B cell (primary cell): ENCODE results near the gene TSPY4. TPM values are rescaled to one million over a fixed set of nuclear protein-coding genes. Genes with fewer than 3 reads are reported as not detected.

Experiments
- polyA plus RNA-seq: library from polyadenylated mRNA; depleted of rRNA; stranded (reverse); fragments of >200 nt; gene quantifications from 2 replicates; pipeline ENCODE4 v1.2.3, GENCODE V29; 2012
- small RNA-seq: library from RNA; depleted of rRNA; stranded (forward); fragments of <200 nt; gene quantifications from one replicate; pipeline ENCODE3, GENCODE V24; 2012; ENCODE audit warnings: low replicate concordance, low read depth; ENCODE audit not compliant: insufficient read length
- total RNA-seq, 2 donors: library from RNA; stranded (reverse); fragments of 120-200 nt in 1 of 2; gene quantifications; 1 replicate in 1 of 2; 2 replicates in 1 of 2; pipeline versions ENCODE4 v1.2.3 to v1.2.4, GENCODE V29; 2013 to 2022

TSPY4 gene
- total and polyA plus RNA-seq, 2 donors (not counting 1 experiment from before 2014, with no cell fraction given): not detected

Small RNAs within 50 kb of the gene (small RNA-seq; reads per million reads assigned to genes)
- not detected for gene AC006158.1

Other genes with a start within 250 kb of the TSPY4 start
- not detected in 2 replicates for gene TSPY8, start 20.3 kb downstream of the TSPY4 start, total RNA-seq
- not detected in 2 replicates for gene TSPY8, start 20.3 kb downstream of the TSPY4 start, polyA plus RNA-seq
- gene TSPY3, start 61.0 kb downstream of the TSPY4 start, total RNA-seq: not detected in 2 replicates
- not detected in 2 replicates for gene TSPY3, start 61.0 kb downstream of the TSPY4 start, polyA plus RNA-seq
- gene TSPY1, start 129.5 kb downstream of the TSPY4 start, total RNA-seq: not detected in 2 replicates
- not detected in 2 replicates for gene TSPY1, start 129.5 kb downstream of the TSPY4 start, polyA plus RNA-seq
- not detected in 2 replicates for gene TSPY9, start 149.8 kb downstream of the TSPY4 start, total RNA-seq
- gene TSPY9, start 149.8 kb downstream of the TSPY4 start, polyA plus RNA-seq: not detected in 2 replicates
- not detected in 2 replicates for gene TSPY10, start 190.4 kb downstream of the TSPY4 start, total RNA-seq
- gene TSPY10, start 190.4 kb downstream of the TSPY4 start, polyA plus RNA-seq: not detected in 2 replicates